HL-60 (cell line): Measurements from ENCODE around the gene POLA2.

Source experiments
- DNase-seq, 2 experiments: peaks; one replicate each; pipeline ENCODE4 v3.0.0-alpha.2; 2010 to 2020; ENCODE audit warnings: low read depth in 1 of 2, low spot score in 1 of 2
- H3K27ac ChIP-seq: fragments of 250-450 bp; sonication (Bioruptor Pico); replicated peaks from 2 replicates; pipeline ENCODE4 v1.5.1; 2020; ENCODE audit warnings: mild to moderate bottlenecking, moderate library complexity
- H3K27me3 ChIP-seq: fragments of 250-450 bp; sonication (Bioruptor Pico); 2 replicates; pipeline ENCODE4 v1.5.1; 2021; ENCODE audit warnings: mild to moderate bottlenecking, moderate library complexity; ENCODE audit not compliant: insufficient read depth, poor library complexity, severe bottlenecking
- H3K4me3 ChIP-seq: replicated peaks from 2 replicates; pipeline ENCODE4 v1.5.1; 2011; ENCODE audit warnings: mild to moderate bottlenecking, control low read depth, low read length; ENCODE audit not compliant: insufficient read depth
- GABPA ChIP-seq: IDR thresholded peaks from 2 replicates; pipeline ENCODE4 v1.6.1; 2012; ENCODE audit warnings: low read depth
- POLR2AphosphoS5 ChIP-seq: IDR thresholded peaks from 2 replicates; pipeline ENCODE4 v1.6.1; 2012; ENCODE audit warnings: low read depth
- SPI1 ChIP-seq: IDR thresholded peaks from 2 replicates; pipeline ENCODE4 v1.6.1; 2012; ENCODE audit warnings: low read depth, mild to moderate bottlenecking, borderline replicate concordance
- TF ChIP-seq, protein P1 (sequence below): IDR thresholded peaks from 2 replicates; pipeline ENCODE4 v1.6.1; 2012; ENCODE audit warnings: low read depth; ENCODE audit not compliant: insufficient replicate concordance
- TF ChIP-seq, protein P2 (sequence below): IDR thresholded peaks from one replicate; pipeline ENCODE4 v1.5.1; 2011; ENCODE audit warnings: low read length, control low read depth, inconsistent platforms; ENCODE audit not compliant: insufficient read depth

The POLA2 gene

DNA sequence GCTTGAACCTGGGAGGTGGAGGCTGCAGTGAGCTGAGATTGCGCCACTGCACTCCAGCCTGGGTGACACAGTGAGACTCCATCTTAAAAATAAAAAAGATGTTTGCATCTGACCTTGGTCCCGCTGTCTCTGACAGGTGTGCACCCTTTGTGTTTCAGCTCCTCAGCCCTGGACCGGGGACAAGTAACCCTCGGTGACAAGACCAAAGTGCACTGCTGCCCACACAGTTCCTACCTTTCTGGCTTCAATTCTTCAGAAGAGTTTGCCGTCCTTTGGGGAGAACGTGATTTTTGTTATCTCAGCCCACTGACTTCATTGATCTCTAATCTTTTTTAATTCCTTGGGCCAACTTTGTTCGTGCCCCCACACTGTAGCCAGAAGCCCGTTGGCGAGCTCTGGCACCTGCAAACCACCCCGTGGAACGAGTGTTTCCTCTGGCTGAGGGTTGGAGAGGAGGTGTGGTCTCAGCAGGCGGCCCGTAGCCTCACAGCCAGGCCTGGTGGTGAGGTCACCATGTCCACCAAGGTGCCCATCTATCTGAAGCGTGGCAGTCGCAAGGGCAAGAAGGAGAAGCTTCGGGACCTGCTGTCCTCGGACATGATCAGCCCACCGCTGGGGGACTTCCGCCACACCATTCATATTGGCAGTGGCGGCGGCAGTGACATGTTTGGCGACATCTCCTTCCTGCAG is 58.8 kb downstream of the POLA2 start:
- no peak for DNase-seq
- TF ChIP-seq, protein P1, sequence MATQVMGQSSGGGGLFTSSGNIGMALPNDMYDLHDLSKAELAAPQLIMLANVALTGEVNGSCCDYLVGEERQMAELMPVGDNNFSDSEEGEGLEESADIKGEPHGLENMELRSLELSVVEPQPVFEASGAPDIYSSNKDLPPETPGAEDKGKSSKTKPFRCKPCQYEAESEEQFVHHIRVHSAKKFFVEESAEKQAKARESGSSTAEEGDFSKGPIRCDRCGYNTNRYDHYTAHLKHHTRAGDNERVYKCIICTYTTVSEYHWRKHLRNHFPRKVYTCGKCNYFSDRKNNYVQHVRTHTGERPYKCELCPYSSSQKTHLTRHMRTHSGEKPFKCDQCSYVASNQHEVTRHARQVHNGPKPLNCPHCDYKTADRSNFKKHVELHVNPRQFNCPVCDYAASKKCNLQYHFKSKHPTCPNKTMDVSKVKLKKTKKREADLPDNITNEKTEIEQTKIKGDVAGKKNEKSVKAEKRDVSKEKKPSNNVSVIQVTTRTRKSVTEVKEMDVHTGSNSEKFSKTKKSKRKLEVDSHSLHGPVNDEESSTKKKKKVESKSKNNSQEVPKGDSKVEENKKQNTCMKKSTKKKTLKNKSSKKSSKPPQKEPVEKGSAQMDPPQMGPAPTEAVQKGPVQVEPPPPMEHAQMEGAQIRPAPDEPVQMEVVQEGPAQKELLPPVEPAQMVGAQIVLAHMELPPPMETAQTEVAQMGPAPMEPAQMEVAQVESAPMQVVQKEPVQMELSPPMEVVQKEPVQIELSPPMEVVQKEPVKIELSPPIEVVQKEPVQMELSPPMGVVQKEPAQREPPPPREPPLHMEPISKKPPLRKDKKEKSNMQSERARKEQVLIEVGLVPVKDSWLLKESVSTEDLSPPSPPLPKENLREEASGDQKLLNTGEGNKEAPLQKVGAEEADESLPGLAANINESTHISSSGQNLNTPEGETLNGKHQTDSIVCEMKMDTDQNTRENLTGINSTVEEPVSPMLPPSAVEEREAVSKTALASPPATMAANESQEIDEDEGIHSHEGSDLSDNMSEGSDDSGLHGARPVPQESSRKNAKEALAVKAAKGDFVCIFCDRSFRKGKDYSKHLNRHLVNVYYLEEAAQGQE, result no peak
- no peak for TF ChIP-seq POLR2AphosphoS5
- TF ChIP-seq SPI1, result no peak
- TF ChIP-seq GABPA, result no peak
- TF ChIP-seq, protein P2, sequence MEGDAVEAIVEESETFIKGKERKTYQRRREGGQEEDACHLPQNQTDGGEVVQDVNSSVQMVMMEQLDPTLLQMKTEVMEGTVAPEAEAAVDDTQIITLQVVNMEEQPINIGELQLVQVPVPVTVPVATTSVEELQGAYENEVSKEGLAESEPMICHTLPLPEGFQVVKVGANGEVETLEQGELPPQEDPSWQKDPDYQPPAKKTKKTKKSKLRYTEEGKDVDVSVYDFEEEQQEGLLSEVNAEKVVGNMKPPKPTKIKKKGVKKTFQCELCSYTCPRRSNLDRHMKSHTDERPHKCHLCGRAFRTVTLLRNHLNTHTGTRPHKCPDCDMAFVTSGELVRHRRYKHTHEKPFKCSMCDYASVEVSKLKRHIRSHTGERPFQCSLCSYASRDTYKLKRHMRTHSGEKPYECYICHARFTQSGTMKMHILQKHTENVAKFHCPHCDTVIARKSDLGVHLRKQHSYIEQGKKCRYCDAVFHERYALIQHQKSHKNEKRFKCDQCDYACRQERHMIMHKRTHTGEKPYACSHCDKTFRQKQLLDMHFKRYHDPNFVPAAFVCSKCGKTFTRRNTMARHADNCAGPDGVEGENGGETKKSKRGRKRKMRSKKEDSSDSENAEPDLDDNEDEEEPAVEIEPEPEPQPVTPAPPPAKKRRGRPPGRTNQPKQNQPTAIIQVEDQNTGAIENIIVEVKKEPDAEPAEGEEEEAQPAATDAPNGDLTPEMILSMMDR, result no peak
- no peak overlapping the region for H3K4me3 ChIP-seq

DNA sequence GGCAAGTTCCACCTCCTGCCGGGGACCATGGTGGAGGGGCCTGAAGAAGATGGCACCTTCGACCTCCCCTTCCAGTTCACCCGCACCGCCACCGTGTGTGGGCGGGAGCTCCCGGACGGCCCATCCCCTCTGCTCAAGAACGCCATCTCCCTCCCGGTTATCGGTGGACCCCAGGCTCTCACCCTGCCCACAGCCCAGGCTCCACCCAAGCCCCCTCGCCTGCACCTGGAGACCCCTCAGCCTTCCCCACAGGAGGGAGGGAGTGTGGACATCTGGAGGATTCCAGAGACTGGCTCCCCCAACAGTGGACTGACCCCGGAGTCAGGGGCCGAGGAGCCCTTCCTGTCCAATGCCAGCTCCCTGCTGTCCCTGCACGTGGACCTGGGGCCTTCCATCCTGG is 59.3 kb downstream of the POLA2 start:
- no peak overlapping the region for H3K27ac ChIP-seq
- no peak for TF ChIP-seq SPI1
- TF ChIP-seq, protein P2, result no peak
- TF ChIP-seq, protein P1, result no peak
- no peak for TF ChIP-seq POLR2AphosphoS5
- no peak for TF ChIP-seq GABPA

More for the DNA sequence above, 58.8 kb downstream of the POLA2 start:
- Histone ChIP-seq H3K27me3 (no peaks in the 10 kb centered on the region), H3K27ac (no peak overlapping the region)

DNA sequence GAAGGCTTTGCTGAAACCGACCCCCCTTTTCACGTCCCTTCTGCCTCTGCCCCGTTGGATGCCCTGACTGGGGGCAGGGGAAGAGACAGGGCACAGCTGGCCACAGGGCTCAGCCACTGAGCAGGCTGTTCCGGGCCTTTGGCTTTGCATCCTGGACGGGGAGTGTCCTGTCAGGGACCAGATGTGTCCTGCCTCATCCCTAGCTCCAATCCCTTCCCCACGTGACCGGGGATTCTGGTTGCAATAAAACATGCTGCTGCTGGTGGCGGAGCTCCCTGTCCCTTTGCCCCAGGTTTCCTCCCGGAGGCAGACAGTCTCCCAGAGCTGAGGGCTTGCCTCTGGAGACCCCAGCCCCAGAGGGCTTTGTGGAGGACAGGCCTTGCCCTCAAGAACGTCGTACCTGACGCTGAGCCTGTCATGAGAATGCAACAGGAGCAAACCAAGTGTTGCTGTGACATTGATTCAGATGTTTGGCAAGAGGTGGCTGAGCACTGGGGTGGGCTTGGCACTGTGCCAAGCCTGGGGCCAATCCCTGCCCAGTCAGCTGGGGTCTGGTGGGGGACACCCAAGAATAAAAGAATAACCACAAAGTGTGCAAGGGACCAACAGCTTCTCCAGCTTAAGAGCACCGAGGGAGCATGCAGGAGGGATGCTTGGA is 60.2 kb downstream of the POLA2 start:
- Histone ChIP-seq H3K27me3 (no peaks in the 10 kb centered on the region), H3K4me3 (no peak overlapping the region), H3K27ac (no peak overlapping the region)
- no peak for DNase-seq
- TF ChIP-seq, protein P1, result no peak

More for the DNA sequence above, 59.3 kb downstream of the POLA2 start:
- DNase-seq, result no peak
- no peak overlapping the region for H3K4me3 ChIP-seq
- H3K27me3 ChIP-seq, result no peaks in the 10 kb centered on the region
